ENCODE results near the gene LPAR3. TPM values are rescaled to one million over a fixed set of nuclear protein-coding genes. Genes with fewer than 3 reads are reported as not detected.

LPAR3 gene
- total and polyA plus RNA-seq, 2 of the 13 experiments (the other 11 are each of a cell fraction or from before 2014, with no cell fraction given), result not detected

DNA sequence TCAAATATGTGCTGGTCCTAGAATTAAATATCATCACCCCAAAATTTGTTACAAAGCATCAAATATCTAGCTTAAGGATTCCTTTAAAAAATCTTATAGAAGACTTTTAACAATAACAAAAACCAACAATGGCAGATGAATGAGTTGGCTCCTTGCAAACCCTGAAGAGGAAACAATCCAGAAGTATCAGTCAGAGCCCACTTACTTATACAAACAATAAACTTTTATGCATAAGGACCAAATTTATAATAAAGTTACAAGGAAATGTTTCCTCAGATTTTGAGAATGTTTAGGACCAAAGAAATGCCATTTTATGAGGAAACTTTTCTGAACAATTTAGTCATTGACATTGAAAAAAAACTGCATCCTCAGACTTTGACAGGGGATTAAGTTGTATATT lies 52.7 kb downstream of the LPAR3 start:
- intact Hi-C loops (cut with micrococcal nuclease; ENCODE audit: unreplicated experiment), result no loop called here
- H3K27ac ChIP-seq (ENCODE audit: extremely low read length, insufficient read depth, low read length), result no peak overlapping the region
- POLR2A ChIA-PET, result no interaction called here

More for the DNA sequence above, 52.7 kb downstream of the LPAR3 start:
- no peaks in the 10 kb centered on the region for H4K20me1 ChIP-seq (ENCODE audit: insufficient read depth, low read length)
- no peak for ATAC-seq
- no peak for DNase-seq (ENCODE audit: low spot score)
- no peaks in the 10 kb centered on the region for H3K27me3 ChIP-seq (ENCODE audit: control insufficient read depth in 1 of 2, insufficient read depth in 2 of 2, low read length in 2 of 2)
- TF ChIP-seq, protein P1, sequence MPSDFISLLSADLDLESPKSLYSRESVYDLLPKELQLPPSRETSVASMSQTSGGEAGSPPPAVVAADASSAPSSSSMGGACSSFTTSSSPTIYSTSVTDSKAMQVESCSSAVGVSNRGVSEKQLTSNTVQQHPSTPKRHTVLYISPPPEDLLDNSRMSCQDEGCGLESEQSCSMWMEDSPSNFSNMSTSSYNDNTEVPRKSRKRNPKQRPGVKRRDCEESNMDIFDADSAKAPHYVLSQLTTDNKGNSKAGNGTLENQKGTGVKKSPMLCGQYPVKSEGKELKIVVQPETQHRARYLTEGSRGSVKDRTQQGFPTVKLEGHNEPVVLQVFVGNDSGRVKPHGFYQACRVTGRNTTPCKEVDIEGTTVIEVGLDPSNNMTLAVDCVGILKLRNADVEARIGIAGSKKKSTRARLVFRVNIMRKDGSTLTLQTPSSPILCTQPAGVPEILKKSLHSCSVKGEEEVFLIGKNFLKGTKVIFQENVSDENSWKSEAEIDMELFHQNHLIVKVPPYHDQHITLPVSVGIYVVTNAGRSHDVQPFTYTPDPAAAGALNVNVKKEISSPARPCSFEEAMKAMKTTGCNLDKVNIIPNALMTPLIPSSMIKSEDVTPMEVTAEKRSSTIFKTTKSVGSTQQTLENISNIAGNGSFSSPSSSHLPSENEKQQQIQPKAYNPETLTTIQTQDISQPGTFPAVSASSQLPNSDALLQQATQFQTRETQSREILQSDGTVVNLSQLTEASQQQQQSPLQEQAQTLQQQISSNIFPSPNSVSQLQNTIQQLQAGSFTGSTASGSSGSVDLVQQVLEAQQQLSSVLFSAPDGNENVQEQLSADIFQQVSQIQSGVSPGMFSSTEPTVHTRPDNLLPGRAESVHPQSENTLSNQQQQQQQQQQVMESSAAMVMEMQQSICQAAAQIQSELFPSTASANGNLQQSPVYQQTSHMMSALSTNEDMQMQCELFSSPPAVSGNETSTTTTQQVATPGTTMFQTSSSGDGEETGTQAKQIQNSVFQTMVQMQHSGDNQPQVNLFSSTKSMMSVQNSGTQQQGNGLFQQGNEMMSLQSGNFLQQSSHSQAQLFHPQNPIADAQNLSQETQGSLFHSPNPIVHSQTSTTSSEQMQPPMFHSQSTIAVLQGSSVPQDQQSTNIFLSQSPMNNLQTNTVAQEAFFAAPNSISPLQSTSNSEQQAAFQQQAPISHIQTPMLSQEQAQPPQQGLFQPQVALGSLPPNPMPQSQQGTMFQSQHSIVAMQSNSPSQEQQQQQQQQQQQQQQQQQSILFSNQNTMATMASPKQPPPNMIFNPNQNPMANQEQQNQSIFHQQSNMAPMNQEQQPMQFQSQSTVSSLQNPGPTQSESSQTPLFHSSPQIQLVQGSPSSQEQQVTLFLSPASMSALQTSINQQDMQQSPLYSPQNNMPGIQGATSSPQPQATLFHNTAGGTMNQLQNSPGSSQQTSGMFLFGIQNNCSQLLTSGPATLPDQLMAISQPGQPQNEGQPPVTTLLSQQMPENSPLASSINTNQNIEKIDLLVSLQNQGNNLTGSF (CRISPR knock-in tag; IDR thresholded peaks at IDR 0.05), result no peak
- TF ChIP-seq SP140L (CRISPR knock-in tag; IDR thresholded peaks at IDR 0.05; ENCODE audit: borderline replicate concordance) (no peak), ZNF138 (CRISPR knock-in tag; IDR thresholded peaks at IDR 0.05; ENCODE audit: low read depth) (no peak), ZNF703 (CRISPR knock-in tag; IDR thresholded peaks at IDR 0.05; ENCODE audit: borderline replicate concordance) (no peak), ISL2 (CRISPR knock-in tag; IDR thresholded peaks at IDR 0.05) (no peak), SNAPC2 (CRISPR knock-in tag; IDR thresholded peaks at IDR 0.05) (no peak), MAFG (CRISPR knock-in tag; IDR thresholded peaks at IDR 0.05) (no peak)
- TF ChIP-seq, protein P2, sequence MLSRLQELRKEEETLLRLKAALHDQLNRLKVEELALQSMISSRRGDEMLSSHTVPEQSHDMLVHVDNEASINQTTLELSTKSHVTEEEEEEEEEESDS (CRISPR knock-in tag; IDR thresholded peaks at IDR 0.05; ENCODE audit: borderline replicate concordance), result no peak
- in situ Hi-C loops (cut with HindIII; ENCODE audit: extremely low pct_ligation_motif_present, low pct_unique_long_range_greater_than_20kb), result no loop called here
- no peaks in the 10 kb centered on the region for H3K9me3 ChIP-seq (ENCODE audit: low read length)
- no peaks in the 10 kb centered on the region for H3K4me1 ChIP-seq (ENCODE audit: insufficient read depth, low read length)
- no TSS peak for BruUV-seq (replicated peaks)
- no peak overlapping the region for H2AFZ ChIP-seq (ENCODE audit: low read length)
- H3K79me2 ChIP-seq (ENCODE audit: insufficient read depth, low read length), result no peaks in the 10 kb centered on the region
- H3K36me3 ChIP-seq (replicated peaks in 1 of 2; ENCODE audit: control insufficient read depth in 1 of 2, insufficient read depth in 2 of 2, low read length in 2 of 2), result no peaks in the 10 kb centered on the region
- H3K4me2 ChIP-seq (ENCODE audit: low read depth, low read length), result no peak overlapping the region
- no peak overlapping the region for H3K4me3 ChIP-seq (replicated peaks in 1 of 3; ENCODE audit: insufficient read depth in 1 of 3, low read depth in 2 of 3, low read length in 3 of 3)
- no peak for FAIRE-seq
- CTCF ChIA-PET (ENCODE audit: low intra/inter-chr PET ratio, low total read pairs), result no interaction called here
- no peak overlapping the region for H3K9ac ChIP-seq (ENCODE audit: insufficient read depth, low read depth, low read length)

Measured in HepG2 (cell line).